GM18511 (cell line): ENCODE data around the gene TTLL5.

ENCODE experiments used
- ATAC-seq: cut with Tn5 transposase; IDR thresholded peaks from one replicate; pipeline ENCODE4 v1.9.1; 2021; ENCODE audit warnings: mild to moderate bottlenecking, moderate library complexity; ENCODE audit not compliant: unreplicated experiment

The TTLL5 gene

GRCh38 chr14:75794615-75795038, 133.6 kb downstream of the TTLL5 start:
- no peak for ATAC-seq

- no peak for ATAC-seq
Measured at GRCh38 chr14:75800792-75801191, 139.7 kb downstream of the TTLL5 start.

GRCh38 chr14:75802486-75802885, 141.4 kb downstream of the TTLL5 start:
- ATAC-seq: no peak

- no peak for ATAC-seq
Measured at GRCh38 chr14:75803765-75804164, 142.7 kb downstream of the TTLL5 start.

GRCh38 chr14:75804570-75805275, 143.7 kb downstream of the TTLL5 start:
- no peak for ATAC-seq

GRCh38 chr14:75805646-75806045, 144.6 kb downstream of the TTLL5 start:
- no peak for ATAC-seq

GRCh38 chr14:75806352-75806832, 145.3 kb downstream of the TTLL5 start:
- no peak for ATAC-seq

- no peak for ATAC-seq
Measured at GRCh38 chr14:75807667-75808360, 146.8 kb downstream of the TTLL5 start.

- ATAC-seq: no peak
Measured at GRCh38 chr14:75811136-75811829, 150.2 kb downstream of the TTLL5 start.

GRCh38 chr14:75811872-75812499, 150.9 kb downstream of the TTLL5 start:
- no peak for ATAC-seq

GRCh38 chr14:75812622-75813021, 151.6 kb downstream of the TTLL5 start:
- no peak for ATAC-seq

- no peak for ATAC-seq
Measured at GRCh38 chr14:75820761-75821160, 159.7 kb downstream of the TTLL5 start.

- ATAC-seq: no peak
Measured at GRCh38 chr14:75821831-75822521, 160.9 kb downstream of the TTLL5 start.

GRCh38 chr14:75822522-75823141, 161.6 kb downstream of the TTLL5 start:
- ATAC-seq: no peak

GRCh38 chr14:75823334-75823733, 162.3 kb downstream of the TTLL5 start:
- ATAC-seq: no peak

- ATAC-seq: no peak
Measured at GRCh38 chr14:75824318-75824717, 163.3 kb downstream of the TTLL5 start.

- no peak for ATAC-seq
Measured at GRCh38 chr14:75825147-75825592, 164.1 kb downstream of the TTLL5 start.

GRCh38 chr14:75826599-75826998, 165.6 kb downstream of the TTLL5 start:
- ATAC-seq: no peak

- ATAC-seq: no peak
Measured at GRCh38 chr14:75827331-75827730, 166.3 kb downstream of the TTLL5 start.

- no peak for ATAC-seq
Measured at GRCh38 chr14:75829316-75829715, 168.3 kb downstream of the TTLL5 start.
